K562 (cell line): ENCODE measurements around the gene MRPS15. TPM values are rescaled to one million over a fixed set of nuclear protein-coding genes. Genes with fewer than 3 reads are reported as not detected.

Experiments used
- ARHGAP35 ChIP-seq: fragments of 450-650 bp; IDR thresholded peaks from 2 replicates; pipeline ENCODE4 v1.6.1; 2018; ENCODE audit not compliant: partially characterized antibody
- CHCHD3 ChIP-seq: fragments of 250-450 bp; sonication (Bioruptor Pico); IDR thresholded peaks from 2 replicates; pipeline ENCODE4 v2.1.2; 2022; ENCODE audit warnings: mild to moderate bottlenecking
- EP400 ChIP-seq: fragments of 450-650 bp; IDR thresholded peaks from 2 replicates; pipeline ENCODE4 v1.6.1; 2017; ENCODE audit warnings: antibody characterized with exemption, mild to moderate bottlenecking, moderate library complexity
- NCOA6 ChIP-seq: fragments of 450-650 bp; IDR thresholded peaks from 2 replicates; pipeline ENCODE4 v1.6.1; 2017; ENCODE audit warnings: mild to moderate bottlenecking
- RBFOX2 ChIP-seq: fragments of 200-400 bp; formaldehyde crosslinking; IDR thresholded peaks from 2 replicates; pipeline ENCODE4 v1.6.1; 2017; ENCODE audit warnings: low read depth, mild to moderate bottlenecking, low read length, moderate library complexity
- RUNX1 ChIP-seq: sonication (generic); IDR thresholded peaks from 2 replicates; pipeline ENCODE4 v1.6.1; 2016; ENCODE audit warnings: antibody characterized with exemption, low read depth
- SREBF1 ChIP-seq: fragments of 150-350 bp; IDR thresholded peaks from 2 replicates; pipeline ENCODE4 v1.6.1; 2014; ENCODE audit warnings: antibody characterized with exemption, low read depth, low read length, borderline replicate concordance
- ZBTB9 ChIP-seq: fragments of 450-650 bp; formaldehyde crosslinking; IDR thresholded peaks from 2 replicates; pipeline ENCODE4 v1.4.0; 2020; ENCODE audit warnings: mild to moderate bottlenecking, moderate library complexity
- ZHX1 ChIP-seq: fragments of 150-350 bp; conservative IDR thresholded peaks from 2 replicates; pipeline ENCODE4 v1.6.1; 2014; ENCODE audit warnings: low read length
- polyA plus RNA-seq, 8 experiments: library from polyadenylated mRNA; depleted of rRNA in 4 of 8; stranded (reverse) in 5 of 8; unstranded in 3 of 8; fragments of >200 nt; fragmentation: Nextera tagmentation in 2 of 8; fragmentation: Illumina TruSeq in 1 of 8; extraction: Ambion mirVana in 2 of 8; extraction: Trizol in 1 of 8; gene quantifications; 2 replicates each; pipeline versions ENCODE4 v1.2.1 to v1.2.3, GENCODE V29; 2011 to 2014; ENCODE audit warnings: inconsistent platforms in 1 of 8, missing spikeins in 1 of 8
- total RNA-seq, 7 experiments: library from RNA; depleted of rRNA in 6 of 7; stranded (reverse); fragments of >200 nt in 6 of 7; fragmentation: Illumina TruSeq in 2 of 7; extraction: Trizol in 2 of 7; gene quantifications; 2 replicates each; pipeline versions ENCODE4 v1.2.1 to v1.2.3, GENCODE V29; 2011 to 2021; ENCODE audit warnings: low replicate concordance in 1 of 7
- TF ChIP-seq, protein P1 (sequence below): fragments of 250-450 bp; sonication (Bioruptor Pico); IDR thresholded peaks from 2 replicates; pipeline ENCODE4 v1.4.0; 2020; ENCODE audit warnings: mild to moderate bottlenecking, moderate library complexity
- TF ChIP-seq, protein P2 (sequence below): sonication (generic); formaldehyde crosslinking; IDR thresholded peaks from 2 replicates; pipeline ENCODE4 v1.8.0; 2023; ENCODE audit warnings: mild to moderate bottlenecking, missing genetic modification reagents
- TF ChIP-seq, protein P3 (sequence below): fragments of 450-650 bp; IDR thresholded peaks from 2 replicates; pipeline ENCODE4 v1.6.1; 2016; ENCODE audit warnings: missing biosample characterization, missing genetic modification characterization

MRPS15 gene
- total and polyA plus RNA-seq, 9 of the 15 experiments (the other 6 are each of a cell fraction or from before 2014, with no cell fraction given): 62.9 to 286 (median 149) TPM

- TF ChIP-seq EP400: no peak
- TF ChIP-seq RUNX1: no peak
- TF ChIP-seq, protein P1, sequence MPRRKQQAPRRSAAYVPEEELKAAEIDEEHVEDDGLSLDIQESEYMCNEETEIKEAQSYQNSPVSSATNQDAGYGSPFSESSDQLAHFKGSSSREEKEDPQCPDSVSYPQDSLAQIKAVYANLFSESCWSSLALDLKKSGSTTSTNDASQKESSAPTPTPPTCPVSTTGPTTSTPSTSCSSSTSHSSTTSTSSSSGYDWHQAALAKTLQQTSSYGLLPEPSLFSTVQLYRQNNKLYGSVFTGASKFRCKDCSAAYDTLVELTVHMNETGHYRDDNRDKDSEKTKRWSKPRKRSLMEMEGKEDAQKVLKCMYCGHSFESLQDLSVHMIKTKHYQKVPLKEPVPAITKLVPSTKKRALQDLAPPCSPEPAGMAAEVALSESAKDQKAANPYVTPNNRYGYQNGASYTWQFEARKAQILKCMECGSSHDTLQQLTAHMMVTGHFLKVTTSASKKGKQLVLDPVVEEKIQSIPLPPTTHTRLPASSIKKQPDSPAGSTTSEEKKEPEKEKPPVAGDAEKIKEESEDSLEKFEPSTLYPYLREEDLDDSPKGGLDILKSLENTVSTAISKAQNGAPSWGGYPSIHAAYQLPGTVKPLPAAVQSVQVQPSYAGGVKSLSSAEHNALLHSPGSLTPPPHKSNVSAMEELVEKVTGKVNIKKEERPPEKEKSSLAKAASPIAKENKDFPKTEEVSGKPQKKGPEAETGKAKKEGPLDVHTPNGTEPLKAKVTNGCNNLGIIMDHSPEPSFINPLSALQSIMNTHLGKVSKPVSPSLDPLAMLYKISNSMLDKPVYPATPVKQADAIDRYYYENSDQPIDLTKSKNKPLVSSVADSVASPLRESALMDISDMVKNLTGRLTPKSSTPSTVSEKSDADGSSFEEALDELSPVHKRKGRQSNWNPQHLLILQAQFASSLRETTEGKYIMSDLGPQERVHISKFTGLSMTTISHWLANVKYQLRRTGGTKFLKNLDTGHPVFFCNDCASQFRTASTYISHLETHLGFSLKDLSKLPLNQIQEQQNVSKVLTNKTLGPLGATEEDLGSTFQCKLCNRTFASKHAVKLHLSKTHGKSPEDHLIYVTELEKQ (CRISPR knock-in tag): no peak
- TF ChIP-seq ZBTB9 (CRISPR knock-in tag): no peak
- TF ChIP-seq SREBF1: no peak
- TF ChIP-seq, protein P2, sequence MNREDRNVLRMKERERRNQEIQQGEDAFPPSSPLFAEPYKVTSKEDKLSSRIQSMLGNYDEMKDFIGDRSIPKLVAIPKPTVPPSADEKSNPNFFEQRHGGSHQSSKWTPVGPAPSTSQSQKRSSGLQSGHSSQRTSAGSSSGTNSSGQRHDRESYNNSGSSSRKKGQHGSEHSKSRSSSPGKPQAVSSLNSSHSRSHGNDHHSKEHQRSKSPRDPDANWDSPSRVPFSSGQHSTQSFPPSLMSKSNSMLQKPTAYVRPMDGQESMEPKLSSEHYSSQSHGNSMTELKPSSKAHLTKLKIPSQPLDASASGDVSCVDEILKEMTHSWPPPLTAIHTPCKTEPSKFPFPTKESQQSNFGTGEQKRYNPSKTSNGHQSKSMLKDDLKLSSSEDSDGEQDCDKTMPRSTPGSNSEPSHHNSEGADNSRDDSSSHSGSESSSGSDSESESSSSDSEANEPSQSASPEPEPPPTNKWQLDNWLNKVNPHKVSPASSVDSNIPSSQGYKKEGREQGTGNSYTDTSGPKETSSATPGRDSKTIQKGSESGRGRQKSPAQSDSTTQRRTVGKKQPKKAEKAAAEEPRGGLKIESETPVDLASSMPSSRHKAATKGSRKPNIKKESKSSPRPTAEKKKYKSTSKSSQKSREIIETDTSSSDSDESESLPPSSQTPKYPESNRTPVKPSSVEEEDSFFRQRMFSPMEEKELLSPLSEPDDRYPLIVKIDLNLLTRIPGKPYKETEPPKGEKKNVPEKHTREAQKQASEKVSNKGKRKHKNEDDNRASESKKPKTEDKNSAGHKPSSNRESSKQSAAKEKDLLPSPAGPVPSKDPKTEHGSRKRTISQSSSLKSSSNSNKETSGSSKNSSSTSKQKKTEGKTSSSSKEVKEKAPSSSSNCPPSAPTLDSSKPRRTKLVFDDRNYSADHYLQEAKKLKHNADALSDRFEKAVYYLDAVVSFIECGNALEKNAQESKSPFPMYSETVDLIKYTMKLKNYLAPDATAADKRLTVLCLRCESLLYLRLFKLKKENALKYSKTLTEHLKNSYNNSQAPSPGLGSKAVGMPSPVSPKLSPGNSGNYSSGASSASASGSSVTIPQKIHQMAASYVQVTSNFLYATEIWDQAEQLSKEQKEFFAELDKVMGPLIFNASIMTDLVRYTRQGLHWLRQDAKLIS (CRISPR knock-in tag): no peak
- no peak for TF ChIP-seq NCOA6
- no peak for TF ChIP-seq RBFOX2
- no peak for TF ChIP-seq CHCHD3
- TF ChIP-seq ZHX1: no peak
- TF ChIP-seq ARHGAP35: no peak
- TF ChIP-seq, protein P3, sequence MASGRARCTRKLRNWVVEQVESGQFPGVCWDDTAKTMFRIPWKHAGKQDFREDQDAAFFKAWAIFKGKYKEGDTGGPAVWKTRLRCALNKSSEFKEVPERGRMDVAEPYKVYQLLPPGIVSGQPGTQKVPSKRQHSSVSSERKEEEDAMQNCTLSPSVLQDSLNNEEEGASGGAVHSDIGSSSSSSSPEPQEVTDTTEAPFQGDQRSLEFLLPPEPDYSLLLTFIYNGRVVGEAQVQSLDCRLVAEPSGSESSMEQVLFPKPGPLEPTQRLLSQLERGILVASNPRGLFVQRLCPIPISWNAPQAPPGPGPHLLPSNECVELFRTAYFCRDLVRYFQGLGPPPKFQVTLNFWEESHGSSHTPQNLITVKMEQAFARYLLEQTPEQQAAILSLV (tag): no peak
These were observed 10.4 kb downstream of the MRPS15 start (continued) for GRCh38 chr1:36453600-36454388.
